Mucosa of descending colon (tissue), 3 donors: ENCODE results near the gene SGTA. TPM values are rescaled to one million over a fixed set of nuclear protein-coding genes. Genes with fewer than 3 reads are reported as not detected.

Experiments used
- ATAC-seq: fragments of 200-7000 bp; cut with Tn5 transposase; one replicate; pipeline ENCODE4 v1.9.1; 2020; ENCODE audit warnings: mild to moderate bottlenecking, moderate library complexity
- DNase-seq, 3 donors: peaks; one replicate each; pipeline ENCODE4 v3.0.0-alpha.2; 2020
- H3K36me3 ChIP-seq: fragments of 200-600 bp; one replicate; pipeline ENCODE4 v1.8.0; 2021; ENCODE audit warnings: low read depth, mild to moderate bottlenecking
- H3K4me1 ChIP-seq: fragments of 200-600 bp; one replicate; pipeline ENCODE4 v1.8.0; 2021; ENCODE audit warnings: low read depth, mild to moderate bottlenecking
- H3K4me3 ChIP-seq: fragments of 200-600 bp; one replicate; pipeline ENCODE4 v1.8.0; 2021; ENCODE audit warnings: mild to moderate bottlenecking
- H3K9me3 ChIP-seq: fragments of 200-600 bp; one replicate; pipeline ENCODE4 v1.8.0; 2021; ENCODE audit warnings: mild to moderate bottlenecking
- intact Hi-C, 2 donors: fragments of 100-400 bp; cut with DNase I in 1 of 2; cut with micrococcal nuclease in 1 of 2; formaldehyde crosslinking; loops; one replicate each; pipeline versions ENCODE4 v1.11.0 to v1.11.1; 2022; cut with DNase I, micrococcal nuclease
- total RNA-seq, 3 donors: library from RNA; stranded (reverse); fragmentation: NEBNext Ultra II Directional in 2 of 3; extraction: Animal tissue kit (Norgen Biotek cat#: 25700) in 2 of 3; gene quantifications; one replicate each; pipeline versions ENCODE4 v1.2.1 to v1.2.4, GENCODE V29; 2021 to 2023
- TF ChIP-seq, protein P1 (sequence below): fragments of 200-600 bp; IDR thresholded peaks from one replicate; pipeline ENCODE4 v1.8.0; 2022; ENCODE audit warnings: antibody characterized with exemption, mild to moderate bottlenecking
- donor health status: DM: no; HTN: no; CAD: no; lungs with moderate emphysema.
- donor health status: DM: no; HTN: no; CAD: no.
- donor health status: DM: no; HTN: yes; CAD: no.

SGTA gene
- total RNA-seq, 3 donors from 2014 or later, result 37.7 to 52.7 (median 48.9) TPM

- DNase-seq (no peak), ATAC-seq (no peak)
- Histone ChIP-seq H3K9me3 (no peaks in the 10 kb centered on the region), H3K4me1 (no peaks in the 10 kb centered on the region), H3K4me3 (no peak overlapping the region), H3K36me3 (no peaks in the 10 kb centered on the region)
- intact Hi-C loops, result no loop called here
- TF ChIP-seq, protein P1, sequence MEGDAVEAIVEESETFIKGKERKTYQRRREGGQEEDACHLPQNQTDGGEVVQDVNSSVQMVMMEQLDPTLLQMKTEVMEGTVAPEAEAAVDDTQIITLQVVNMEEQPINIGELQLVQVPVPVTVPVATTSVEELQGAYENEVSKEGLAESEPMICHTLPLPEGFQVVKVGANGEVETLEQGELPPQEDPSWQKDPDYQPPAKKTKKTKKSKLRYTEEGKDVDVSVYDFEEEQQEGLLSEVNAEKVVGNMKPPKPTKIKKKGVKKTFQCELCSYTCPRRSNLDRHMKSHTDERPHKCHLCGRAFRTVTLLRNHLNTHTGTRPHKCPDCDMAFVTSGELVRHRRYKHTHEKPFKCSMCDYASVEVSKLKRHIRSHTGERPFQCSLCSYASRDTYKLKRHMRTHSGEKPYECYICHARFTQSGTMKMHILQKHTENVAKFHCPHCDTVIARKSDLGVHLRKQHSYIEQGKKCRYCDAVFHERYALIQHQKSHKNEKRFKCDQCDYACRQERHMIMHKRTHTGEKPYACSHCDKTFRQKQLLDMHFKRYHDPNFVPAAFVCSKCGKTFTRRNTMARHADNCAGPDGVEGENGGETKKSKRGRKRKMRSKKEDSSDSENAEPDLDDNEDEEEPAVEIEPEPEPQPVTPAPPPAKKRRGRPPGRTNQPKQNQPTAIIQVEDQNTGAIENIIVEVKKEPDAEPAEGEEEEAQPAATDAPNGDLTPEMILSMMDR, result no peak
Measured at GRCh38 chr19:2729943-2730818, 52.9 kb downstream of the SGTA start.

GRCh38 chr19:2728783-2729387 is 54.2 kb downstream of the SGTA start:
- TF ChIP-seq, protein P1, result no peak
- no peak for ATAC-seq
- intact Hi-C loops, result no loop called here
- Histone ChIP-seq H3K4me1 (no peaks in the 10 kb centered on the region), H3K4me3 (no peak overlapping the region), H3K9me3 (no peaks in the 10 kb centered on the region), H3K36me3 (no peaks in the 10 kb centered on the region)
- DNase-seq, result no peak

GRCh38 chr19:2727640-2727944 is 55.5 kb downstream of the SGTA start:
- ATAC-seq (no peak), DNase-seq (no peak)
- H3K9me3 ChIP-seq, result no peaks in the 10 kb centered on the region
- intact Hi-C loops, result no loop called here
- no peaks in the 10 kb centered on the region for H3K36me3 ChIP-seq
- no peaks in the 10 kb centered on the region for H3K4me1 ChIP-seq
- TF ChIP-seq, protein P1, result no peak
- no peak overlapping the region for H3K4me3 ChIP-seq

- no peaks in the 10 kb centered on the region for H3K36me3 ChIP-seq
- ATAC-seq (peak; percentile 11), DNase-seq (no peak)
- TF ChIP-seq, protein P1, result no peak
- H3K4me3 ChIP-seq, result no peak overlapping the region
- intact Hi-C loops, result no loop called here
- no peaks in the 10 kb centered on the region for H3K9me3 ChIP-seq
- no peaks in the 10 kb centered on the region for H3K4me1 ChIP-seq
Measured at GRCh38 chr19:2726904-2727639, 56.0 kb downstream of the SGTA start.

DNA sequence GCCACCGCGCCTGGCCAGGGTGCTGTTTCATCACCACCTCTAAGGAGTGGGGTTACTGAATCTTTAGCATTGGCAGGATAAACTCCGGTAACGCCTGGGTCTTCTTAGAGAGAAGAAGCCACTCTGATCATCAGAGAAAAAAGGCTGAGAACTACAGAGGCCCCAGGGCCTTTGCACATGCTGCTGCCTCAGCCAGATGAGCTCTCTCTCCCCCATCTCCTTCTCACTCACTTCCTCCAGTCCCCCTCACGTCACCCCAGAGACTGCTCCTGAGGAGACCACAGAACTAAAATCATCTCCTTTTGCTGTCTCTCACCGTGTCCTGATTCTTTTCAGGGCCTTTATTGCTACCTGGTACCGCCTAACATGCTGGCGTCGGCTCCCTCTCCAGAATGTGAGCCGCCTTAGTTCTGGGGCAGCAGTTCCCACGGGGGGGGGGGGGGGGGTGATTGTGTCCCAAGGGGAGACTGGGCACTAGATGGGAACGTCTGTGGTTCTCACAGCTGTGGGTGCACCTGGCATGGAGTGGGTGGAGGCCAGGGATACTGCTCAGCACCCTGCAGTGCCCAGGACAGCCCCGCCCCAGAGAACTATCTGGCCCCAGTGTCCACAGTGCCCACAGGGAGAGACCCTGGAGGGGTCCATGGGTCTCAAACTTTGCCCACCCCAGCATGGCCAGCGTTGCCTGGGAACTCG is 56.8 kb downstream of the SGTA start:
- Histone ChIP-seq H3K9me3 (no peaks in the 10 kb centered on the region), H3K4me3 (no peak overlapping the region), H3K36me3 (no peaks in the 10 kb centered on the region), H3K4me1 (no peaks in the 10 kb centered on the region)
- TF ChIP-seq, protein P1, result no peak
- ATAC-seq, result no peak
- intact Hi-C loops, result no loop called here
- DNase-seq, result no peak
